Glomerular visceral epithelial cell (primary cell): ENCODE data around the gene IL4I1.

Experiments used
- DNase-seq: peaks from one replicate; pipeline ENCODE4 v3.0.0-alpha.2; 2016; ENCODE audit errors: extremely low spot score

Gene IL4I1

DNA sequence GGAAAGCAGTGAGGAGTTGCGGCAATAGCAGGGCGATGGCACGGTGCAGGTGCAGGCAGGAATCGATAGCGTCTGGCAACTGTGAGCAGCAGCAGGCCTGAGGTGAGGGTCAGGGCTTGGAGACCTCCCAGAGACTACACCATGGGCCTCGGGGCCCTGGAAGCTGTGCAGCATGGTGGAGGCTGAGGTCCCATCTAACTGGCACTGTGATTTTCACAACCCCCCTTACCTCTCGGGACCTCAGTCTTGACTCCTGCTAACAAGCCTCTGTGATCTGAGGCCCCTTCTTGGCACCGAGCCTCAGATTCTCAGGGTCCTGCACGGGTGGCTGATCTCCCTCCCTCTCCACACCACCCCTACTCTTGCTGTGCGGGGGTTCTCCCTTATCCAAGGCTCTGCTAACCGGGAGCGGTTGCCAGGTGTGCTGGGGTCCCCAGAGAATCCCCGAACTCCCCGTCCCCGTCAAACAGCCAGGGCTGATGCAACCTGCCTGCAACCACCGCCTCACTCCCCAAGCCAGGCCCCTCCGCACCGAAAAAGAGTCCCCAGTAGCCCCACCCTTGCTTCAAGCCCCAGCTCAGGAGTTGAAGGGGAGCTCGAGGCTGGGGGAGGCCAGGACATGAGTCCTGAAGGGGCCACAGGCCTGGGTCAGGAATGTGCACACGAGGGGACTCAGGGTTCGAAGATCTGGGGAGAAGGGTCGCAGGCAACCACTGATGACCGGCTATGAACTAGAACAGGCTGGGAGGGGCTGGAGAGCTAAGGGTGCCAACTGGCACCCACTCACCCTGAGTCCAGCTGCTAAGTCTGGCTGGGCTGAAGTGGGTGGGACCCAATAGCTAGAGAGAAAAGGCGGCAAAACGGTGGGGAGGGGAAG lies 27.6 kb upstream of the IL4I1 start:
- DNase-seq: no peak

GRCh38 chr19:49923055-49924003 lies 26.6 kb upstream of the IL4I1 start:
- DNase-seq: no peak

DNA sequence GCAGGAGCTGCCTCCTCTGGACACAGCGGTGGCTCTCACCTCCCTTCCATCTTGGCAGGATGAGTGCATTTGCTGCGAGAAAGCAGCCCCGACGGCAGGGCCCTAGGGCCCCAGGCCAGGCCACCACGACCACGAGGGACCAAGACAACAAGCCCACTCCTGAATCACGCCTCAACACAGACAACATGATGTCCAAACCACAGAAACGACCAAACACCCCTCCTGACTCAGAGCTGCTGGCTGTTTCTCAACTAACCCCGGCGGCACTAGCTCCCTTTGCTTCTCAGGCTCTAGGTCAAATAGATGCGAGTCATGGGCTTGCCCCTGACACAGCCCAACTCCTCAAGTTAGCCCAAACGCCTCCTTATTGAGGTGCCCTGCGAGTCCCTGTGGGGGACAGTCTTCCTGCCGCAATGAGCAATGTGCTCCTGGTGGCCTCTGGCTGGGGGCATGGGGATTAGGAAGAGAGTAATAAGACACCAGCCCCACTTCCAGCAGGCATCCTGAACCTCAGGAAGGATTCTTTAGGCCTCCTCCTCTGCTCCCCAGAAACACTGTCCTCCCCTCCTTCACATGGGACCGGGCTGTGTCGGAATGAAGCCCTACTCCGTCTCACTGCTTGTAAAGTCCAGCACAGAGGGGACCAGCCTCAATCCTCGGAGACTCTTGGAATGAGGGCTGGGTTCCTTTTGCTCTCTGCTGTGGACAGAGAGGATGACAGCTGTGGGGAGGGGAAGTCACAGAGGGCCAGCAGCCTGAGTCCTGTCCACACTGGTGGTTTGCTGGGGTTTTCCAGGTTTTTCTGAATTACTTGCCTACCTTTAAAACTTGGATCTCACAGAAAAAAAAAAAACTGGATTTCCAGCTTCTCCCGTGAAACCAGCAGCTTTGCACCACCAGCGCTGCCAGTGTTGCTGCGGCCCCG lies 25.4 kb upstream of the IL4I1 start:
- peak; percentile 65 for DNase-seq

- DNase-seq: no peak
Measured at GRCh38 chr19:49920624-49921363, 24.1 kb upstream of the IL4I1 start.

- no peak for DNase-seq
Measured at GRCh38 chr19:49918089-49918488, 21.4 kb upstream of the IL4I1 start.

DNA sequence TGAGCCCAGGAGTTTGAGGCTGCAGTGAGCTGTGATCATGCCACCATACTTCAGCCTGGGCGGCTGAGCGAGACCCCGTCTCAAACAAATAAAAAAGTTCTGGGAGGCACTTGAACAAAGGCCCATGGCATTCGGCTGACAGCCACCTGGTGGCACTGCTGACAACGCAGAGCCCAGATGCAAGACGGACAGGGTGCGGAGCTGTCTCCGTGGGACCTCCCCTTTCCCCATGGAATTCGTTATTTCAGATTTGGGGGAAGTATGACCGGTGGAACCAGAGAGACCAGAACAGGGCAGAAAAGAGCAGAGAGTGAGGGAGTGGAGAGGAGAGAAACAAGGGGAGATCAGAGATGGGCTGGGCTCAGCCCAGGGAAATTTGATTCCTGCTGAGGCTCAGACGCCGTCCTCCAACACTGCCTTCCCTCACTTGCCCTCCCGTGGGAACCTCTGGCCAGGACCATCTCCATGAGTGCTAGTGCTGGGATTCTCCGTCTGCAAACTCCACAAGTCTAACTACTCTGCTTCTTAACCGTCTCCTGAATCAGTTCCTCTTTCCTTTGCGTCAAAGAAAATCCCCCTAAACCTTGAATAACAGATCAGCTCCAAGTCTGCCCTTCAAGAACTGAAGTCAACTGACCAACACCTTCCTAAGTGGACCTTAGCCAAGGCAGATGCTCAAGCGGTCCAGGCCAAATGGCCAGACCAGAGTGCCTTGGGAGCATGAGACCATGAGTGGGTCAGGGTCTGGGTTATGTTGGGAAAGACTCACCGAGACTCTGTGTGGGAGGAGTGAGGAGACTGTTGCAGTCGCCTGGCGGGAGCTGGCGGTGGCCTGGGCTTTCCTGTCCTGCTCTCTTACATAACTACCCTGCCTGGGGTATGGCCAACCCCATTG lies 20.4 kb upstream of the IL4I1 start:
- no peak for DNase-seq

- no peak for DNase-seq
Measured at GRCh38 chr19:49915271-49915670, 18.6 kb upstream of the IL4I1 start.

GRCh38 chr19:49913720-49914119 lies 17.0 kb upstream of the IL4I1 start:
- no peak for DNase-seq

- DNase-seq: no peak
Measured at GRCh38 chr19:49912965-49913685, 16.4 kb upstream of the IL4I1 start.

DNA sequence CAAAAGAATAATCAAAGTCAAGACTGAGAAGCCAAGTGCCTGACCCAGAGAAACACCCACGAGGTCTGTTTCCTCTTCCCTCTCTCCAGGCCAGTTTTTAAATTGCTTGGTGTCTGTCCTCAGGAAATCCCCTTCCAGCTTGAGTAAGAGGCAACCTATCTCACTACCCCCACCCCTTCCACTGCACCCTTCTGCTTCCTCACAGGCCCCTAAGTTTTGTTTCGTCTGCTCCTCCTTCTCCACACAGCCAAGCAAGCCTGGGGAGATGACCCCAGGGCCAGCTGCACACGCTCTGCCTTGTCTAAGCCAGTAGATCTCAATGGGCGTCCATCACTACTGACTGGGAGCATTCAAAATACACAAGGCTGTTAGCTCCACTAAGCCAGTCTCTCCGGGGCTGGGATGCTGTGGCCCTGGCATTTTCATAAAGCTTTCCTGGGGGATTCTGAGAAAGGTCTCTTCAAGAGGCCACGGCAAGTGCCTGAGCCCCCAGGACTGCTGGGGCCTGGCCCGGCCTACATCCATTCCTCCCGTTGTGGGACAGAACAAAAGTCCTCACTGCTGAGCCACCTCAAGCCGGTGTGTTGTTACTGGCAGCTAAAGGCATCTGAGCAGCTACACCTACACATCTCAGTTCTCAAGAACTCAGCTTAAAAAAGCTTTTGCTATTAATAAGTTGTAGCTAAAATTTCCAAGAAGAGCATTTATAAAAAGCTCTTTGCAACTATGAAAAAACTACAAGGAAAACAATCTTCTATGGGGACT lies 14.9 kb upstream of the IL4I1 start:
- DNase-seq: no peak

GRCh38 chr19:49910179-49910578 lies 13.5 kb upstream of the IL4I1 start:
- no peak for DNase-seq

GRCh38 chr19:49908480-49909420 lies 12.1 kb upstream of the IL4I1 start:
- DNase-seq: no peak

GRCh38 chr19:49907745-49908446 lies 11.2 kb upstream of the IL4I1 start:
- no peak for DNase-seq

DNA sequence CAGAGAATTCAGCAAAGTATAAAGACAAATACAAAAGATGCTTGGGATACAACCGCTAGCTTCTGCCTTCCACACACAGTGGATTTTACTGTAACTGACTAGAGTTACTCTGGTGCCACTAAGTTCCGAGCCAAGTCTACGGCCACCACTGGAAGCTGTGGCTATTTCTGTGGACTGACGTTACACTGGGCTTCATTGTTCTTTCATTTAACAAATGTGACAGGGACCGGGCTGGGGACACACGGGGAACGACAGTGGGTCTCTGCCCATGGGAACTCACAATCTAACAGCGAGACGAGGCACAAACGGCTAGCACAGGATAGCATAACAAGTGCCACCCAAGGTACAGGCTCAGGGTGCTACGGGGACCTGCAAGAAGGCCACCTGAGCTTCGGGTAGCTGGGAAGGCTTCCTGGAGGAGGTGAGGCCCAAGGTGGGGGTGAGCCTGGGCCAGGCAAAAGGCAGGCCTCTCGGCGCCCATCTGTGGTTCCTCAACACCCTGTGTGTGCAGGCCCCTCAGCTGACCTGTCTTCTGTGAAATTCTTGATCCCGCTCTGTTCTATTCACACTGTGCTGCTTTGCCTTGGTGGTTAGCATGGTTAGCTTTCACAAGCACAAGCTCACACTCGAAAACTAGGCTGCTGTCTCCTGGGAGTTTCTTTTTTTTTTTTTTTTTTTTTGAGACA lies 10.3 kb upstream of the IL4I1 start:
- no peak for DNase-seq

DNA sequence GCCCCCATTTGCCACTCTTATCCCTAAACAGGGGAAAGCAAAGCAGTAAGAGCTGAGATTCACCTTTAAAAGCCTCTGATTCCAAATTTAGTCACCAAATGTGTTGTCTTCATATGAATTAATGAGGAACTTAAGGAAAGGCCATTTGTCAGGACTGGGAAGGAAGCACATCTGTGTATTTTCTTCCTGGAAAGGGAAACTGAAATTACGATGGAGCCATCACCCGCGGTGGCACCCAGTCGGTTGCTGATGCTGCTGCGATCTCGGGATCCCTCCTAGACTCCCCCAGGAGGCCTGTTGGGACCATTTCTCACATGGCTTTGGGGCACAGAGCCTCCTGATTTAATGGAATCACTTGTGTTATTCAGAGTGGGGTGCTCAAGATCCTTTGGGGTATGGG lies 7.4 kb upstream of the IL4I1 start:
- DNase-seq: no peak
